Measurements from ENCODE around the gene TRIP12. TPM values are rescaled to one million over a fixed set of nuclear protein-coding genes. Genes with fewer than 3 reads are reported as not detected.
"Not testable (repeated sequence)": the region's sequence is repeated elsewhere in the genome, so short reads cannot be mapped to it uniquely, and the experiment has no call there.

The TRIP12 gene
- total RNA-seq, 2 experiments from 2014 or later, result 151 to 178 TPM

GRCh38 chr2:229969921-229970320, 48.1 kb upstream of the TRIP12 start:
- POLR2A ChIA-PET, result interaction anchor here (0.7 kb wide), 1 partner anchor 55 kb away, joined by 3 read pairs; no protein-coding TSS in a partner anchor
- no peak overlapping the region for H3K4me3 Mint-ChIP-seq
- intact Hi-C loops (cut with DNase I, micrococcal nuclease), result no loop called here
- Histone ChIP-seq H3K9me3 (ENCODE audit: control insufficient read depth in 1 of 2, insufficient read depth in 1 of 2, low read length in 2 of 2) (no peaks in the 10 kb centered on the region), H3K36me3 (ENCODE audit: insufficient read depth, low read length) (no peaks in the 10 kb centered on the region), H3K4me3 (ENCODE audit: low read length) (no peak overlapping the region), H3K27ac (ENCODE audit: low read depth in 1 of 2, low read length in 2 of 2) (no peak overlapping the region), H3K4me1 (ENCODE audit: insufficient read depth, low read length) (no peaks in the 10 kb centered on the region), H3K27me3 (ENCODE audit: control insufficient read depth in 1 of 2, insufficient read depth in 2 of 2, low read length in 2 of 2) (no peaks in the 10 kb centered on the region)
- no peaks in the 10 kb centered on the region for H3K36me3 Mint-ChIP-seq (ENCODE audit: low read depth)
- H3K27me3 Mint-ChIP-seq, result no peaks in the 10 kb centered on the region
- H3K4me1 Mint-ChIP-seq (ENCODE audit: low read depth), result no peaks in the 10 kb centered on the region
- TF ChIP-seq CTCF (IDR thresholded peaks at IDR 0.05), result no peak
- H3K27ac Mint-ChIP-seq, result no peak overlapping the region
- ATAC-seq (ENCODE audit: poor library complexity) (no peak), DNase-seq (no peak)
- no peaks in the 10 kb centered on the region for H3K9me3 Mint-ChIP-seq
- CTCF ChIA-PET, result no interaction called here

GRCh38 chr2:229963596-229963995, 41.8 kb upstream of the TRIP12 start:
- ATAC-seq (ENCODE audit: poor library complexity); H3K36me3 Mint-ChIP-seq (ENCODE audit: low read depth); H3K27me3 ChIP-seq (ENCODE audit: control insufficient read depth in 1 of 2, insufficient read depth in 2 of 2, low read length in 2 of 2); intact Hi-C loops (cut with DNase I, micrococcal nuclease); H3K27ac Mint-ChIP-seq; H3K4me3 Mint-ChIP-seq; H3K9me3 Mint-ChIP-seq; H3K9me3 ChIP-seq (ENCODE audit: control insufficient read depth in 1 of 2, insufficient read depth in 1 of 2, low read length in 2 of 2); H3K27ac ChIP-seq (ENCODE audit: low read depth in 1 of 2, low read length in 2 of 2); H3K4me3 ChIP-seq (ENCODE audit: low read length); CTCF ChIA-PET; H3K27me3 Mint-ChIP-seq; POLR2A ChIA-PET; H3K4me1 Mint-ChIP-seq (ENCODE audit: low read depth); H3K36me3 ChIP-seq (ENCODE audit: insufficient read depth, low read length); DNase-seq; H3K4me1 ChIP-seq (ENCODE audit: insufficient read depth, low read length): not testable (repeated sequence)

- no peak for TF ChIP-seq CTCF (IDR thresholded peaks at IDR 0.05)
- Histone ChIP-seq H3K36me3 (ENCODE audit: insufficient read depth, low read length) (no peaks in the 10 kb centered on the region), H3K27me3 (ENCODE audit: control insufficient read depth in 1 of 2, insufficient read depth in 2 of 2, low read length in 2 of 2) (no peaks in the 10 kb centered on the region), H3K4me1 (ENCODE audit: insufficient read depth, low read length) (no peaks in the 10 kb centered on the region), H3K4me3 (ENCODE audit: low read length) (no peak overlapping the region), H3K27ac (ENCODE audit: low read depth in 1 of 2, low read length in 2 of 2) (no peak overlapping the region), H3K9me3 (ENCODE audit: control insufficient read depth in 1 of 2, insufficient read depth in 1 of 2, low read length in 2 of 2) (no peaks in the 10 kb centered on the region)
- DNase-seq (no peak), ATAC-seq (ENCODE audit: poor library complexity) (no peak)
- H3K36me3 Mint-ChIP-seq (ENCODE audit: low read depth), result no peaks in the 10 kb centered on the region
- H3K4me3 Mint-ChIP-seq, result no peak overlapping the region
- no peaks in the 10 kb centered on the region for H3K4me1 Mint-ChIP-seq (ENCODE audit: low read depth)
- ChIA-PET CTCF (no interaction called here), POLR2A (no interaction called here)
- H3K27me3 Mint-ChIP-seq, result no peaks in the 10 kb centered on the region
- intact Hi-C loops (cut with DNase I, micrococcal nuclease), result no loop called here
- no peak overlapping the region for H3K27ac Mint-ChIP-seq
- no peaks in the 10 kb centered on the region for H3K9me3 Mint-ChIP-seq
These were observed 34.7 kb upstream of the TRIP12 start for GRCh38 chr2:229956491-229956890.

- POLR2A ChIA-PET, result no interaction called here
- H3K4me1 Mint-ChIP-seq (ENCODE audit: low read depth), result no peaks in the 10 kb centered on the region
These were observed 33.9 kb upstream of the TRIP12 start for GRCh38 chr2:229955663-229956062.

More at GRCh38 chr2:229955663-229956062, 33.9 kb upstream of the TRIP12 start:
- Histone ChIP-seq H3K27me3 (ENCODE audit: control insufficient read depth in 1 of 2, insufficient read depth in 2 of 2, low read length in 2 of 2) (no peaks in the 10 kb centered on the region), H3K36me3 (ENCODE audit: insufficient read depth, low read length) (no peaks in the 10 kb centered on the region), H3K9me3 (ENCODE audit: control insufficient read depth in 1 of 2, insufficient read depth in 1 of 2, low read length in 2 of 2) (no peaks in the 10 kb centered on the region), H3K4me1 (ENCODE audit: insufficient read depth, low read length) (no peaks in the 10 kb centered on the region), H3K4me3 (ENCODE audit: low read length) (no peak overlapping the region), H3K27ac (ENCODE audit: low read depth in 1 of 2, low read length in 2 of 2) (no peak overlapping the region)
- no peak for ATAC-seq (ENCODE audit: poor library complexity)
- DNase-seq, result no peak
- no peaks in the 10 kb centered on the region for H3K27me3 Mint-ChIP-seq
- no peak for TF ChIP-seq CTCF (IDR thresholded peaks at IDR 0.05)
- CTCF ChIA-PET, result no interaction called here
- H3K9me3 Mint-ChIP-seq, result no peaks in the 10 kb centered on the region
- intact Hi-C loops (cut with DNase I, micrococcal nuclease), result no loop called here
- no peak overlapping the region for H3K4me3 Mint-ChIP-seq
- H3K36me3 Mint-ChIP-seq (ENCODE audit: low read depth), result no peaks in the 10 kb centered on the region
- H3K27ac Mint-ChIP-seq, result no peak overlapping the region
